GM12878 (cell line): Measurements from ENCODE around the gene GRK6.

Experiments
- BRCA1 ChIP-seq: IDR thresholded peaks from 2 replicates; pipeline ENCODE4 v1.6.1; 2011; ENCODE audit warnings: low read depth, low read length, improper control_type of control experiment
- E2F4 ChIP-seq: IDR thresholded peaks from 2 replicates; pipeline ENCODE4 v1.6.1; 2012; ENCODE audit warnings: low read depth, low read length, improper control_type of control experiment
- EZH2 ChIP-seq: IDR thresholded peaks from 2 replicates; pipeline ENCODE4 v1.6.1; 2012; ENCODE audit warnings: low read depth, mild to moderate bottlenecking, control low read depth, inconsistent platforms, low read length, borderline replicate concordance; ENCODE audit not compliant: control insufficient read depth
- IRF4 ChIP-seq: IDR thresholded peaks from 2 replicates; pipeline ENCODE4 v1.6.1; 2011; ENCODE audit warnings: low read depth, low read length
- POLR2A ChIP-seq: IDR thresholded peaks from 2 replicates; pipeline ENCODE4 v1.6.1; 2011; ENCODE audit warnings: low read depth, mild to moderate bottlenecking, low read length
- RAD21 ChIP-seq: IDR thresholded peaks from 2 replicates; pipeline ENCODE4 v1.6.1; 2011; ENCODE audit warnings: mild to moderate bottlenecking, low read depth, low read length, moderate library complexity; ENCODE audit not compliant: insufficient read depth
- REST ChIP-seq: IDR thresholded peaks from 2 replicates; pipeline ENCODE4 v1.6.1; 2012; ENCODE audit warnings: mild to moderate bottlenecking, low read depth, low read length
- SKIL ChIP-seq: fragments of 450-650 bp; IDR thresholded peaks from 2 replicates; pipeline ENCODE4 v1.6.1; 2017; ENCODE audit warnings: mild to moderate bottlenecking, low read depth, inconsistent platforms; ENCODE audit not compliant: poor library complexity, severe bottlenecking
- SPI1 ChIP-seq: IDR thresholded peaks from 2 replicates; pipeline ENCODE4 v1.6.1; 2011; ENCODE audit warnings: low read depth, mild to moderate bottlenecking, low read length, moderate library complexity, borderline replicate concordance; ENCODE audit not compliant: insufficient read depth
- TAF1 ChIP-seq: IDR thresholded peaks from 2 replicates; pipeline ENCODE4 v1.6.1; 2011; ENCODE audit warnings: mild to moderate bottlenecking, low read depth, low read length, borderline replicate concordance
- USF2 ChIP-seq: IDR thresholded peaks from 2 replicates; pipeline ENCODE4 v1.6.1; 2011; ENCODE audit warnings: low read depth, low read length, improper control_type of control experiment, borderline replicate concordance
- ZNF207 ChIP-seq: fragments of 450-650 bp; IDR thresholded peaks from 2 replicates; pipeline ENCODE4 v1.6.1; 2014; ENCODE audit warnings: antibody characterized with exemption, mild to moderate bottlenecking, borderline replicate concordance
- TF ChIP-seq, protein P1 (sequence below), 3 experiments: IDR thresholded peaks in 2 of 3; conservative IDR thresholded peaks in 1 of 3; 2 replicates each; pipeline ENCODE4 v1.5.1; 2011; ENCODE audit warnings: low read depth in 3 of 3, low read length in 3 of 3, mild to moderate bottlenecking in 3 of 3, control low read depth in 2 of 3, moderate library complexity in 2 of 3, inconsistent platforms in 1 of 3, mixed read lengths in 1 of 3; ENCODE audit not compliant: control insufficient read depth in 2 of 3, insufficient read depth in 1 of 3; ENCODE audit errors: extremely low read depth in 1 of 3

- TF ChIP-seq, protein P1, sequence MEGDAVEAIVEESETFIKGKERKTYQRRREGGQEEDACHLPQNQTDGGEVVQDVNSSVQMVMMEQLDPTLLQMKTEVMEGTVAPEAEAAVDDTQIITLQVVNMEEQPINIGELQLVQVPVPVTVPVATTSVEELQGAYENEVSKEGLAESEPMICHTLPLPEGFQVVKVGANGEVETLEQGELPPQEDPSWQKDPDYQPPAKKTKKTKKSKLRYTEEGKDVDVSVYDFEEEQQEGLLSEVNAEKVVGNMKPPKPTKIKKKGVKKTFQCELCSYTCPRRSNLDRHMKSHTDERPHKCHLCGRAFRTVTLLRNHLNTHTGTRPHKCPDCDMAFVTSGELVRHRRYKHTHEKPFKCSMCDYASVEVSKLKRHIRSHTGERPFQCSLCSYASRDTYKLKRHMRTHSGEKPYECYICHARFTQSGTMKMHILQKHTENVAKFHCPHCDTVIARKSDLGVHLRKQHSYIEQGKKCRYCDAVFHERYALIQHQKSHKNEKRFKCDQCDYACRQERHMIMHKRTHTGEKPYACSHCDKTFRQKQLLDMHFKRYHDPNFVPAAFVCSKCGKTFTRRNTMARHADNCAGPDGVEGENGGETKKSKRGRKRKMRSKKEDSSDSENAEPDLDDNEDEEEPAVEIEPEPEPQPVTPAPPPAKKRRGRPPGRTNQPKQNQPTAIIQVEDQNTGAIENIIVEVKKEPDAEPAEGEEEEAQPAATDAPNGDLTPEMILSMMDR (IDR thresholded peaks at IDR 0.05 in 2 of 3, conservative IDR thresholded peaks at IDR 0.05 in 1 of 3; ENCODE audit: control insufficient read depth in 2 of 3, extremely low read depth in 1 of 3, insufficient read depth in 1 of 3, low read depth in 3 of 3, low read length in 3 of 3): no peak
- TF ChIP-seq RAD21 (no peak), E2F4 (no peak), IRF4 (no peak), REST (no peak), POLR2A (no peak), SKIL (no peak), BRCA1 (no peak), USF2 (no peak), TAF1 (no peak), ZNF207 (no peak), SPI1 (no peak), EZH2 (no peak)
Observed at GRCh38 chr5:177449140-177450061, 22.9 kb downstream of the GRK6 start.
